SH-SY5Y (cell line): ENCODE results near the gene GPR161.

Source experiments
- GATA2 ChIP-seq: IDR thresholded peaks from 2 replicates; pipeline ENCODE4 v1.6.1; 2011; ENCODE audit warnings: mild to moderate bottlenecking, low read depth, low read length
- GATA3 ChIP-seq: IDR thresholded peaks from 2 replicates; pipeline ENCODE4 v1.6.1; 2011; ENCODE audit warnings: low read depth, mild to moderate bottlenecking, low read length, moderate library complexity

GRCh38 chr1:168091063-168091462, 45.7 kb downstream of the GPR161 start:
- TF ChIP-seq GATA2 (no peak), GATA3 (no peak)
